Stromal cell of bone marrow (primary cell): ENCODE results near the gene RPS4Y1.
"Not testable (repeated sequence)": the region's sequence is repeated elsewhere in the genome, so short reads cannot be mapped to it uniquely, and the experiment has no call there.

Source experiments
- DNase-seq: peaks from one replicate; pipeline ENCODE4 v3.0.0-alpha.2; 2012; ENCODE audit warnings: low read depth

The RPS4Y1 gene

DNA sequence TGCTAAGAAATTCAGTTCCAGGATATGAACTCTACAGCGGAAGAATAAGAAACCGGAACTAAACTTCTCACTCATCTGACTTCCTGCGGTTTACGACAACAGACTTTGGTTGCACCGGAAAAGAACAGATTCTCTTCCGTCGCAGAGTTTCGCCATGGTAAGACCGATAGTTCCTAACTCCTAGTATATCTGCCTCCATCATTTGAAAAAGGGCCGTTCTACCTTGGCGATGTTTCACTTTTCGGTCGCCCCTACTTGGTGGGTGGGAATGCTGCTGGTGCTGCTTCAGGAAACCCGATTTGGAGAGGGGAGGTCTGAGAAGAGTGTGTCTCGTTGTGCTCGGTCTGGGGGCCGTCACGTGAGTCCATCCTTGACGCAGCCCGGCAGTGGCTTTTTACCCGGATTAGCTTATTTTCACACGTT is at the start of gene RPS4Y1:
Gene RPS4Y1 (plus strand): TSS at position 132 of the 423 bp plus-strand sequence. CDS start 23 bp downstream, at position 155.
- peak; percentile 31 for DNase-seq

DNA sequence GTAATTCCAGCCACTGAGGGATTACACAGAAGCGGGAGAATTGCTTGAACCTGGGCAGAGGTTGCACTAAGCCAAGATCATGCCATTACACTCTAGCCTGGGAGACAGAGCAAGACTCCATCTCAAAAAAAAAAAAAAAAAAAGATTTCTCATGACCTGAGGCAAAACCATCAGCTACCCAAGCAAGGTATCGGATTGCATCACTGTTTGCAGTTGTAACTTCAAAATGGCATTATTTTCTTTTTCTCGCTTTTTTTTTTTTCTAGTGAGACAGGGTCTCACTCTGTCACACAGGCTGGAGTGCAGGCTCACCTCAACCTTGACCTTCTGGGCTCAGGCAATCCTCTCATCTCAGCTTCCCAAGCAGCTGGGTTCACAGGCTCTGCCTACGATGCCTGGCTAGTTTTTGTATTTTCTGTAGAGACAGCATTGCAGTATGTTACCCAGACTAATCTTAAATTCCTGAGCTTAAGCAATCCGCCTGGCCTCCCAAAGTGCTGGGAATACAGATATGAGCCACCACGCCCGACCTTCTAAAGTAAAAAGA is 44.4 kb upstream of the RPS4Y1 start:
- no peak for DNase-seq

DNA sequence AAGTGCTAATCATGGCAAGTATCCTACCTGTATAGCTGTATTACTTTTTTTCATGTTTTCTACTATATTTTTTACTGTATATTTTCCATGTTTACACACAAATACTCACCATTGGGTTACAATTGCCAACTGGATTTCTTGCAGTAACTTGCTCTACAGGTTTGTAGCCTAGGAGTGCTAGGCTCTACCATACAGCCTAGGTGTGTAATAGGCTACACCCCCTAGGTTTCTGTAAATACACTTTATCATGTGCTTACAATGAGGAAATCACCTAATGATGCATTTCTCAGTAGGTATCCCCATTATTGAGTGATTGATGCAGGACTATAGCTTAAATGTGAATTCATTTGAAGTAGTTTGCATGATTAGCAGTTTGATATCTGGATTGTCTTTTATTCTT is 43.4 kb upstream of the RPS4Y1 start:
- DNase-seq: no peak

DNA sequence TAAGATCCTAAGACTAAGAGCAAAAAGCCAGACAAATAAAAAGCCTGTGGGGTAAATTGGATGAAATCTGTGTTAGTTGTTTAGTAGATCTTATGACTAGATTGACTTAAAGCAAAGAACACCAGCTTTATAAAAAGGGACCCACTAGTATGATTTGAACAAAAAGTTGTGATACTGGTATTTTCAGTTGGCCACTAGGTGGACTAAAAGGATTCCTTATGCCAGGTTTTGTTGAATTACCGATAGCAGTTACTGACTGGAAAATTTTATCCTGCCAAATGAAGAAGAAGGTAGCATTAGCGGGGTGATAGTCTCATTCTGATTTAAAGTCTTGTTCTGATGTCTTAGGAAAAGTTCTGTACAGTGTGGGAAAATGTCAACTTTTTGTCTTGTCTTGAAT is 41.2 kb upstream of the RPS4Y1 start:
- DNase-seq: no peak

DNA sequence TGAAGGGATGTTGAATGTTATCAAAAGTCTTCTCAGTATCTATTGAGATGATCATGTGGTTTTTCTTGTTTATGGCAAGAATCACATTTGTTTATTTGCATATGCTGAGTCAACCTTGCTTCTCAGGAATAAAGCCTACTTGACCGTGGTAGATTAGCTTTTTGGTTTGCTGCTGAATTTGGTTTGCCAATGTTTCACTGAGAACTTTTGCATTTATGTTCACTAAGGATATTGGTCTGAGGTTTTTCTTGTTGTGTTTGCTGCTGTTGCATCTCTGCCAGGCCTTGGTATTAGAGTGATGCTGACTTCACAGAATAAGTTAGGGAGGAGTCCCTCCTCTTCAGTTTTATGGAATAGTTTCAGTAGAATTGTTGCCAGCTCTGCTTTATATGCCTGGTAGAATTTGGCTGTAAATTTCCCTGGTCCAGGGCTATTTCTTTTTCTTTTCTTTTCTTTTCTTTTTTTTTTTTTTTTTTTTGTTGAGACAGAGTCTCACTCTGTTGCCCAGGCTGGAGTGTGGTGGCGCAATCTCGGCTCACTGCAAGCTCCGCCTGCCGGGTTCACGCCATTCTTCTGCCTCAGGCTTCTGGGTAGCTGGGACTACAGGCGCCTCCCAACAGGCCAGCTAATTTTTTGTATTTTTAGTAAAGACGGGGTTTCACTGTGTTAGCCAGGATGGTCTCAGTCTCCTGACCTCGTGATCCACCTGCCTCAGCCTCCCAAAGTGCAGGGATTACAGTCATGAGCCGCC is 24.1 kb upstream of the RPS4Y1 start:
- not testable (repeated sequence) for DNase-seq

DNA sequence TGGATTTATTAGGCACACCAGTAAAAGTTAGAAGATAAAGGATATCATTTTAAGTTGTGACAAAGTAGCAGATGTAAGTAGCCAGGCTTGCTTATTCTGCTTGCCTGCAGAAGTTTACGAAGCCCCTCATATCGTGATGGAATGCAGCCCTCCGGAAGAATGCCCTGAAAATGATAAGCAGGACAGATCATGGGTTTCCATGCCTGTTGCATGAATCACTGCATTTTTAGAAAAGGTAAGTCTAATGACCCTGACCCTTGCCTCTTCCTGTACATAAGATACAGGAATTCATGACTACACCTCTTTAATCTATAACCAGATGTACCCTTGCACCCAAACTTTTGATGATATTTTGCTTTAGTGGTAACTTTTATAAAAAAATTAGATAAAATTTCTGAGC is 16.9 kb upstream of the RPS4Y1 start:
- DNase-seq: no peak

DNA sequence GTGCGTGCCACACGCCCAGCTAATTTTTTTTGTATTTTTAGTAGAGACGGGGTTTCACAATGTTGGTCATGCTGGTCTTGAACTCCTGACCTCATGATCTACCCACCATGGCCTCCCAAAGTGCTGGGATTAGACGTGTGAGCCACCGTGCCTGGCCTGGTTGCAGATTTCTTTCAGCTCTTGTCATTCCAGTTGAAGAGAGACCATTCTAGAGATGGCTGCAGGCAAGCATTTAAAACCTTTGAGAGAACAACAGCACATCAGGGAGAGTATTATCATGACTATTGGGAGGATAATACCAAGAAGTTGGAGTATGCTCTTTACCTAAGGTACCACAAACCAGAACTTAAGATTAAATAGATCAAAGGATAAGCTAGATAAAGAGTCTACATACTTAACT is 12.9 kb upstream of the RPS4Y1 start:
- no peak for DNase-seq

DNA sequence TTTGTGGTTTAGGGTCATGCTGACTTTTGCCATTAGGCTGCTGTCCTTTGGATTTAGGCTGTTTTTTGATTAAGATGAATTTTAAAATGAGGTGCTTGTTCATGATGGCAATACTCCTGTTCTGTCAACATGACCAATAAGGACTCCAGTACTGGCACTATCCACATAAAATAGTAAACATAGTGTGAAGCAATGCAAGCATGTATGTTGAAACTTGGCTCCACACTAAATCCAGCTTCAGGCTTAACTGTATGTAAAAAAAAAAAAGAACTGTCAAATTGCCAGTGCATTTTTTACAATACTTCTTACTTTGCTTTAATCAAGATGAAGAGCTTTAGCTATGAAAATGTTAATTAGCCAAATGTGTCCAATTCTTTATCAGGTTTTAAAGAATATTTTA is 6.2 kb upstream of the RPS4Y1 start:
- no peak for DNase-seq

DNA sequence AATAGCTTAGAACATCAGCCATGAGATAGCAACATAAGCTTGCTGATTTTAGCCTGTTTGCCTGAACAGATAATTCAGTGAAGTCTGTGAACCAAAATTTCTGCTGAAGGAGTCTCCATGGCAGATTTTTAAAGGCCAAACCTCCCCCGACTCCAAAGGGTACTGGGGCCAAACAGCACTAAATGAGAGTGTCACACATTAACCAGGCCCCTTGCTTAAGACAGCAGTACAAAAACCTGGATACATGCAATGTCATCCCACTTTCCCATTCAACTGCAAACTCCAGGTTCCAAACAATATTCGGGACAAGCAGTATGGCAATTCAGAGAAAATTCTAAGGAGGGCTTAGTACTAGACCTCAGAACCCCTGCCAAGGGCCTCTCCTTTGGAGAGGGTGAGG is 4.3 kb upstream of the RPS4Y1 start:
- no peak for DNase-seq

DNA sequence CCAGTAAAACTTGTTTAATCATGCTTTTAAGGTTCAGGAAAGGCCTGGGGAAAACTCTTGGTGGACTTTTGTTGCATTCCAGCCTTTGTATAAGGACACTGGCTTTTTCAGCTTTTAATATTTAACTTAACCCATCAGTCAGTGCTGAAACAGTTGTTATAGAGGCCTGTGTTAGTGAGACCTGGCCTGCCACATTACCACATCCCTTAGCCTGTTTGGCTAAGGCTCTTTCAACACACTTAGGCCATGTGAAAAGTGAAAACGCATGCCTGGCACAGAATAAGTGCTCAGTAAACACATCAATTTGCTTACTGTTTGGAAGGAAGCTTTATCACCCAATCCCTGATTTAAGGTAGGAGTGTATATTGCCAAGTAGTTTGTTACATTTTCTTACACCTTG is 3.5 kb upstream of the RPS4Y1 start:
- no peak for DNase-seq

DNA sequence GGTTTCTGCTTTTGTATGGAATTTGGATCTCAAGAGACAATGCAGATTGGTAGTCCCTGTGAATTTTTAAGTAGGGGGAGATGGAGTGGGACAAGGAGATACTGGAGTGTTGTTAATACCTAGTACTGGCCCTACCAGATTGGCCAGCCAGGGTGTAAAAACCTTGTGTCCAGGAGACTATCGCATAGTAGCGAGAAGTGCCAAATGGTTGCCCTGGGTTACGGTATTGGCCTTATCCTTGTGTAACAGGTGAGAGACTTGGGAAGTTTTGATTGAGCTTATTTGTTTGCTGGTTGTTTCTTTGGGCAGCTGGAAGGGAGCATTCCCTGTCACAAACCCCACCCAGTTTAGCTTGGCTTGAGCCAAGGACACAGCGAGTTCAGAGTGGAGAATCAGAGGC is 5.4 kb downstream of the RPS4Y1 start:
- no peak for DNase-seq

DNA sequence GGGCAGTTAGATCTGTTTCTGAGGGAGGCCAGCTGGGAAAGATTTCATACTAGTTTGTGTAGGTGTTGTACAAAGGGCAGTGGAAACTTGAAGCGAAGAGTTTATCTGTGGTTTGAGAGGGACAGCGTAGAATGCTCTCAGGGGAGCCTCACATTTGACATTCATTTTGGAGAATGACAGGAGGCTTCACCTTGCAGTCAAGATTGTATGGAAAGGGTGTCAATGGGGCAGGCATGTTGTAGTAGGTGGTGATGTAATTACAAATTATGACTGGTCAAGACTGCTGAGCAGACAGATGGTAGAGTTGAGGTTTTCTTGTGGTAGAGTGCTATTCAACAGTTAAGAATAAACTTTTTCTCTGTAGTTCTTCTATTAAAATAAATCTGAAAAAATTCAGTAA is 7.0 kb downstream of the RPS4Y1 start:
- no peak for DNase-seq

DNA sequence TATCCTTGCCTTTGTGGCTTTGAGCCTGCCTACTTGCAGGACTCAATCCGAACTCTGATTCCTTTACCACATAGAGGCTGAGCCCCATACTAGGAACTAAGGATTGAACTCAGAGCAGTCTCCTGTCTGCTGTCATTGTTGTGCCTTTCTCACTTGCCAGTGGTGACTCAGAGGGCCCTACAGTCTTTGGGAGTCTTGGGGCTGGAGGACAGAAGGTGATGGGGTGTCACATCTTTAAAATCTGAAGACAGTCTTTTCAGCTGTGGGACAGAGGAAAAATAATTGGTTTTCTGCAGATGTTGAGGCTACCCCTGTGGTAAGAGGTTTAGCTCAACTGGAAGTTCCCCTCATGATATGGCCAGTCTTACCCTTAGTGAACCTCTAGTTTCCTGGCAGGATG is 8.0 kb downstream of the RPS4Y1 start:
- no peak for DNase-seq

DNA sequence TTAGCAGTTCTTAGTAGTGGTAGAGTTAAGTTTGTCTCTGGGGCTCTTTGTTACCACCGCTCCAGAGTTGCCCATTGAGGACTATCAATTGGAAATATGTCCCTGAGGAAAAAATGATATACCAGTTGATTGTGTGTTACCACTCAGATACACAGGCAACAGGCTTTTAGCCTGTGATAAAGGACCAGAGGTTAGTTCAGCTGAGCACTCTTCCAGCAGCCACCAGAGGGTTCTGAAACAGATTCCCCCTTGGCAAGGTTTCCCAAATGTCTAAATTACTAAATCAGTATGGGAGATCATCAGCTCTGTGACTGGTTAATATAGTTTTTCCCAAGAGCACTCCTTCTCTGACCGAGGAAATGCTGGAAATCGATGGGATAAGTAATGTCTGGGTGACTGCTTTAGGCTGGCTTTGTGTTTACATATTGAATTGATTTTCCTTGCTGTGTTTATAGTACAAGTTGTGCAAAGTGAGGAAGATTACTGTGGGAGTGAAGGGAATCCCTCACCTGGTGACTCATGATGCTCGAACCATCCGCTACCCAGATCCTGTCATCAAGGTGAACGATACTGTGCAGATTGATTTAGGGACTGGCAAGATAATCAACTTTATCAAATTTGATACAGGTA is 12.9 kb downstream of the RPS4Y1 start:
- no peak for DNase-seq

DNA sequence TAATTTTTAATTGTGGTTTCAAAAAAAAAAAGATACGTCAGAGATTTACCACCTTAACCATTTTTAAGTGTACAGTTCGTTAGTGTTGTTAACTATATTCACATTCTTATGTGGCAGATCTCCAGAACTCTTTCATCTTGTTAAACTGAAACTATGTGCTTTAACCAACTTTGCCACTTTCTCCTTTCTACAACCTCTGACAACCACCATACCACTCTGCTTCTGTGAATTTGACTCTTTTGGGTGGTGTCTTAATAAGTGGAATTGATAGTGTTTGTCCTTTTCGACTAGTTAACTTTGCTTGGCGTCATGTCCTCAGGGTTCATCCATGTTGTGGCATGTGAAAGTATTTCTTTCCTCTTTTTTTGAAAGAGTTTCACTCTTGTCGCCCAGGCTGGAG is 15.7 kb downstream of the RPS4Y1 start:
- DNase-seq: no peak

DNA sequence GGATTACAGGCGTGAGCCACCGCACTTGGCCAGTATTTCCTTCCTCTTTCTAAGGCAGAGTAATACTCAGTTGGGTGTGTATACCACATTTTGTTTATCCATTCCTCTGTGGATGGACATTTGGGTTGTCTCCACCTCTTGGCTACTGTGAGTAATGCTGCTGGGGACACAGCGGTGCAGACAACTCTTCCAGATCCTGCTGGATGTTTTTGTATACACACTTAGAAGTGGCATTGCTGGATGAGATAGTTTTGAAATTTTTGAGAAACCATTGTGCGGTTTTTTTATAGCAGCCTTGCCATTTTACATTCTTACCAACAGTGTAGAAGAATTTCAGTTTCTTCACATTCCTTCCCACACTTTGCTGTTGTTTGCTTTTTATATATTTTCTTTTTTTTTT is 16.3 kb downstream of the RPS4Y1 start:
- no peak for DNase-seq

DNA sequence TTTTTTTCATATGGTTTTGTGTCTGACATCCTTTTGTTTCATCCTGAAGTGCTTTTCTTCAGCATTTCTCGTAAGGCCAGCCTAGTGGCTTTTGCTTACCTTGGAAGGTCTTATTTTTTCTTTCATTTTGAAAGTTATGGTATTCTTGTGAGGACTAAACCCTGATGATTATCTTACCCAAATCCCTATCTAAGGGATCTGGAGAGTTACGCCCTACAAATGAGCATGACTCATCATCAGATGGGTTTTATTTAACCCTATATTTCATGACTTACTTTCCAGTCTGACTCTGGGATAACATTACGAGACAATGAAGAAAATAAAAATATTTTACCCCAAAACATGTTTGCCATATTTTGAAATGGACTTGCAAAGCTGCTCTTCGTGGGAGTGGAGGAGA is 18.4 kb downstream of the RPS4Y1 start:
- no peak for DNase-seq

DNA sequence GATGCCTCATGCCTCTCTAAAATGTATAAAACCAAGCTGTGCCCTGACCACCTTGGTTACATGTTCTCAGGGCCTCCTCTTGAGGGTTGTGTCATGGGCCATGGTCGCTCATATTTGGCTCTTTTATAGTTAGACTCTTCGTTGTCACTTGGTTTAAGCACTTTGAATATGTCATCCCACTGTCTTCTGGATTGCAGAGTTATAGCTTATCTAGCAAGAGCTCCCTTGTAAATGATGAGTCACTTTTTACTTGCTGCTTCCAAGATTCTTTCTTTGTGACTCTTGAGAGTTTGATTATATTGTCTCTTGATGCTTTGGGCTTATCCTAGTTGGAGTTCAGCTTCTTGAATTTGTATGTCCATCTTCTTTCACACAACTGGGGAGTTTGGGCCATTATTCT is 19.1 kb downstream of the RPS4Y1 start:
- peak; percentile 19 for DNase-seq

DNA sequence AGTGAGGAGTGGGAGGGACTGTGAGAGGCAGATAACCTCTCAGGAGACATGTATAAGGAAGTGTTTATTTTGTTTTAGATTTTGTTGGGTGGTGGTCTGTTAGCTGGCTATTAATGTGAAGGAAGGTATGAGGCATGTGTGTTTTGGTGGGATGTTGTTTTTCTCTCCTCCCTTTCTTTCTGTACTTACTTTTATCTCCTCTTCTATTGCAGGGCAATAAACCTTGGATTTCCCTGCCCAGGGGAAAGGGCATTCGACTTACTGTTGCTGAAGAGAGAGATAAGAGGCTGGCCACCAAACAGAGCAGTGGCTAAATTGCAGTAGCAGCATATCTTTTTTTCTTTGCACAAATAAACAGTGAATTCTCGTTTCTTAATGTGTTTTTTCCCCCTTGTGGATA is 25.2 kb downstream of the RPS4Y1 start:
- DNase-seq: no peak

DNA sequence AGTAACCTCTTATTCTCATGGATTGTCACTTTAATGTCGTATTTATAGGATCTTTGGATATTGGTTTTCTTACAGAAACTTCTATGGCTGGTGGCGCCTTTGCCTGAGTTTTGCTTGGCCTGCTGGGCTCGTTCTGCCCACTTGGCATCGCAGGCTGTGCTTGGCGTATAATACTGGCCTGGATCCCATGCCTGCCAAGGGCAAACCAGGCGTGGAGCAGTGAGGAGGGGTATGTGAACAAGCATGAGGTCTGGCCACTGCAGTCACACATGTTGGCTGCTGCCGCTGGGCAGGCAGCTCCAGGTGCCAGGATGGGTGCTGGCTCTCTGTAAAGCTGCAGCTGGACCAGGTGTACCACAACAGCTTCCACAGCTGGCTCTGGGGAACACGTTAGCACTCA is 26.1 kb downstream of the RPS4Y1 start:
- no peak for DNase-seq

DNA sequence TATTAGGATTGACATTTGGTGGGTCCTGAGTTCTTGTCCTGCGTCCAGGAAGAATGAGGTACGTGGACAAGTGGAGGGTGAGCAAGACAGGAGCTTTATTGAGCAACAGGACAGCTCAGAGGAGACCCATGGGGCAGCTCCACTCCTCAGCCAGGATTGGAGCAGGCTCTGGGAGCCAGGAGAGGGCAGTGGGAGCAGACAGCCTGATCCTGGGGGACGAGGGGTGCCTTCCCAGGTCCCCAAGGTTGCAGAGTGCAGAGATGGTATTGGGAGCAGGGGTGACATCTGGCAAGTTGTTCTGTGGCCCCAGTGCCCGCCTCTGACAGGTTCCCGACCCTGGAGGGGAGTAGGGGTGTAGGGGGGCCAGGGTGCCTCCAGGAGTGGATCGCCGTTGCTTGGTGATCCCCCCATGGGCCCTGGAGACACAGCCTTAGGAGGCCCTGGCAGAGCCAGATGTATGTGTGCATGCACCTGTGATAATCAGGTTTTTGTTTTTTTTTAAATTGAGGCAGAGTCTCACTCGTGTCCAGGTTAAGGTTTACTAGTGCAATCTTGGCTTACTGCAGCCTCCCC is 26.7 kb downstream of the RPS4Y1 start:
- no peak for DNase-seq

DNA sequence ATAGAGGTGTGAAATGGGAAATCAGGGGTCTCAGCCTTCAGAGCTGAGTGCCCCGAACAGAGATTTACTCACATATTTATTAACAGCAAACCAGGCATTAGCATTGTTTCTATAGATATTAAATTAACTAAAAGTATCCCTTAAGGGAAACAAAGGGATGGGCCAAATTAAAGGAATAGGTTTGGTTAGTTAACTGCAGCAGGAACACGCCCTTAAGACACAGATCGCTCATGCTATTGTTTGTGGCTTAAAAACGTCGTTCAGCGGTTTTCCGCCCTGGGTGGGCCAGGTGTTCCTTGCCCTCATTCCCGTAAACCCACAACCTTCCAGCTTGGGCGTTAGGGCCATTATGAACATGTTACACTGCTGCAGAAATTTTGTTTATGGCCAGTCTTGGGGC is 30.8 kb downstream of the RPS4Y1 start:
- DNase-seq: not testable (repeated sequence)

DNA sequence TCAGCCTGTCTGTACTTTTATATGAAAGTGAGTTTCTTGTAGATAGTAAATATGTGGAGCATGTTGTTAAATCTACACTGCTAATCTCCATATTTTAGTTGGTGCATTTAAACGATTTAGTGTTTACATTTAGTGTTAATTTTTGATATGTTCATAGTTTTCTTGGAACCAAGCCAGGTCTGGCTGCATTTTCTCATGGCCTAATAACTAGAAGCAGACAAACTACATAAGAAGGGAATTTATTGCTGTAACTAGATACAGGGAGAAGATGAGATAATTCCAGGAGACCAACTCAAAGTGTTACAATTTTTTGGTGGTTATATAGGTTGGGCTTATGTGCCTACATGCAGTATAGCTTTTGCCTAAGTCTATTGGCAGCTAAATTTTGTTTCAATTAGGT is 32.8 kb downstream of the RPS4Y1 start:
- no peak for DNase-seq
